ENCODE data around the gene GNB3.

GRCh38 chr12:6829536-6830220 is 11.0 kb upstream of the GNB3 start:
- TF ChIP-seq CTCF (IDR thresholded peaks at IDR 0.05; ENCODE audit: low read depth, low read length) (peak; percentile 29), EZH2phosphoT487 (IDR thresholded peaks at IDR 0.05; ENCODE audit: low read depth) (no peak)

Measured in OCI-LY3 (cell line).